AG10803 (cell line): ENCODE data around the gene JAKMIP1.

Source experiments
- DNase-seq: peaks from one replicate; pipeline ENCODE4 v3.0.0; 2010; ENCODE audit warnings: low read depth
- H3K4me3 ChIP-seq: 2 replicates; pipeline ENCODE4 v1.5.1; 2011; ENCODE audit warnings: mild to moderate bottlenecking, low read length, control low read depth
- TF ChIP-seq, protein P1 (sequence below): conservative IDR thresholded peaks from 2 replicates; pipeline ENCODE4 v1.5.1; 2011; ENCODE audit warnings: mild to moderate bottlenecking, low read length, control low read depth, inconsistent platforms

The JAKMIP1 gene

DNA sequence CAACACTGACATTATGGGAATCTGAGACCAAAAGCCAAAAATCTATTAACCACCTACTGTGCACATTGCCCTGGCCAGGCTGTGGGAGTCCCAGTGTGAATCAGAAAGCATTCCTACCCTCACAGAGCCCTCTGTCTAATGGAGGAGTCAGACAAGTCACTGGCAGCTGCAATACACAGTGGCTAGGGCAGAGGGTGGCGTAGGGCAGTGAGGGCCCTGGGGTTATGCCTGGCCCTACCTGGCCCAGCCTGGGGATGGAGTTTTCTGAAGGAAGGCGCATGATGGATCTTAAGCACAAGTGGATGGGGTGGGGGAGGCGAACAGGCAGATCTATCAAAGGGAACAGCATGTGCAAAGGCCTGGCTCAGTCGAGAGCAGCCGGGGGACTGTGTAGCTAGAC, 10.8 kb downstream of the JAKMIP1 start:
- no peak for DNase-seq
- H3K4me3 ChIP-seq, result no peak overlapping the region
- TF ChIP-seq, protein P1, sequence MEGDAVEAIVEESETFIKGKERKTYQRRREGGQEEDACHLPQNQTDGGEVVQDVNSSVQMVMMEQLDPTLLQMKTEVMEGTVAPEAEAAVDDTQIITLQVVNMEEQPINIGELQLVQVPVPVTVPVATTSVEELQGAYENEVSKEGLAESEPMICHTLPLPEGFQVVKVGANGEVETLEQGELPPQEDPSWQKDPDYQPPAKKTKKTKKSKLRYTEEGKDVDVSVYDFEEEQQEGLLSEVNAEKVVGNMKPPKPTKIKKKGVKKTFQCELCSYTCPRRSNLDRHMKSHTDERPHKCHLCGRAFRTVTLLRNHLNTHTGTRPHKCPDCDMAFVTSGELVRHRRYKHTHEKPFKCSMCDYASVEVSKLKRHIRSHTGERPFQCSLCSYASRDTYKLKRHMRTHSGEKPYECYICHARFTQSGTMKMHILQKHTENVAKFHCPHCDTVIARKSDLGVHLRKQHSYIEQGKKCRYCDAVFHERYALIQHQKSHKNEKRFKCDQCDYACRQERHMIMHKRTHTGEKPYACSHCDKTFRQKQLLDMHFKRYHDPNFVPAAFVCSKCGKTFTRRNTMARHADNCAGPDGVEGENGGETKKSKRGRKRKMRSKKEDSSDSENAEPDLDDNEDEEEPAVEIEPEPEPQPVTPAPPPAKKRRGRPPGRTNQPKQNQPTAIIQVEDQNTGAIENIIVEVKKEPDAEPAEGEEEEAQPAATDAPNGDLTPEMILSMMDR, result no peak

DNA sequence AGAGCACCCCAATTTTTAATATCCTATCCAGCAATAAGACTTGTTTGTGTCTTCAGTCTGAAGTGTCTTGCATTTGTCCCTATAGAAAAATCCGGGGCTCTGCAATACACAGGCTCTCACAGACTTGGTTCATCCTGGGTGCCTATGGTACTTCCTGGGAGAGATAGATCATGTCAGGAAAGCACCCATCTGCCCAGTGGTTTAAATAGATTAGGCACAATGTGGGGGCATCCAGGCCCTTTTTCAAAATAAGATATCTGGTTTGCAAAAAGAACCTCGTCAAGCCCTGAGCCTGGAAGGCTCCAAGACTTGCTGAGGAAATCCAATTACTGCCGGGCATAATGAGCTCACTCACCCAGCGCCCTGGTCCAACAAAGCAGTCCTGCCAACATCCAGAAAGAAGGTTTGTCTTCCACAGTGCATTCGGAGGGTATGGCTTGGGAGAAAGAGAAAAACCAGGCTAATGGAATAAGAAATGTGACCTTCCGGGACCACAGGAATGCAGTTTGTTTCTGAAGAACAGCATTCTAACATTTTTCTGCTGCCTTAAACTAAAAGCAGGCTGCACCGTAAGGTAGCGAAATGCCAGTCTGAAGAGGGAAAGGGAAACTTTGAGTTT, 11.6 kb downstream of the JAKMIP1 start:
- no peak overlapping the region for H3K4me3 ChIP-seq
- TF ChIP-seq, protein P1, result no peak

DNA sequence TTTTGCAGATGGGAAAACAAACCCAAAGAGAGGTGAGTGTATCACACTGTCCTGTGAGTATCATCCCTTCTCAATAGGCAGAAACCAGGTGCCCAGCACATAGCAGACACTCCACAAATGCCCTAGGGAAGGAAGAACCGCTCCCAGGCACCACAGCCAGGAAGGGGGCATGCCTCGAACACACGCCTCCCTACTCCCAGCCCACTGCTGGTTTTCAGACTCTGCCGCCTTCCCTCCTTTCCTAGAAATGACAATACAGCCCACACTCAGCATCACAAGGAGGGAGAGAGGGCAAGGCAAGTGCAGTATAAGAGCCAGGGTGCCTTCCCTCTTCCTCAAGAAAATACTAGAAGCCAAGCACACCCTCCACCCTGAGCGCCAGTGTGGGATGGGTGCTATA, 16.2 kb downstream of the JAKMIP1 start:
- TF ChIP-seq, protein P1, result no peak
- no peak for DNase-seq

More for the DNA sequence above, 11.6 kb downstream of the JAKMIP1 start:
- DNase-seq, result peak; percentile 17

GRCh38 chr4:6183740-6184139, 16.6 kb downstream of the JAKMIP1 start:
- TF ChIP-seq, protein P1, result no peak
- DNase-seq, result no peak
- H3K4me3 ChIP-seq, result no peak overlapping the region

More for the DNA sequence above, 16.2 kb downstream of the JAKMIP1 start:
- no peak overlapping the region for H3K4me3 ChIP-seq

GRCh38 chr4:6182376-6183280, 17.7 kb downstream of the JAKMIP1 start:
- TF ChIP-seq, protein P1, result no peak
- DNase-seq, result no peak
- no peak overlapping the region for H3K4me3 ChIP-seq

DNA sequence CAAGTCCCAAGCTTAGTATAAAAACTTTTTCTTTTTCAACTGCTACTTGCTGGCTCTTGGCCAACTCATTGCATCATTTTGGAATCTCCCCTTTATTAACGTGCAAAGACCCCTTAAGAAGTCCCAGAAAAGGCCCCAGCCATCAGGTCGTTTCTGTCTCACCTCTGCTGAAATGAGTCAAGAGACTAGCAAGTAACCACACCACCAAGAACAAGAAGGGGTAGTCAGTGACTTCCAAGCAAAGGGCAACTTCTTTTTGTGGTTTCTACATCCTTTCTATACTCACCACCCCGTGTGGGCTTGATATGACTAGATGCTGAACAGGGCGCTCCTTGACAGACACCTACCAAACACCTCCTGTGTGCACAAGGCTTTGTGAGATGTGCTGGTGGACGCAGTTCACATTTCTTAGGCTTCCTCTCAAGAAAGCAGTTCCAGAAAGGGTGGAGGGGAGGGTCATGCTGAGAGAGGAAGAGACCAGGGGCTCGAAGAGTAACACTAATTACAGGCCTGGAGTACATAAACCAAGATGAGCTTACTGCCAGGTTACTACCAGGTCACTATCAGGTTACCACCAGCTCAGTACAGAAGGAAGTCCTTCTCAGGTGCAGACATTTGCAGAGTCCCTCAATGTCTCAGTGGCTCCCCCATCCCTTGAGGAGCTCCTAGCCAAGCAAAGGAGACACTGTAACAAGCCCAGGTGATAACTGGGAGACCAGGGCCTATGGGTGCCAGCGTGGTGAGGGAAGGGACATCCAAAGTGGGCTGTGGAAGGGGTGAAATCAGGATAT, 19.3 kb downstream of the JAKMIP1 start:
- H3K4me3 ChIP-seq, result no peak overlapping the region
- DNase-seq, result no peak

More for the DNA sequence above, 19.3 kb downstream of the JAKMIP1 start:
- TF ChIP-seq, protein P1, result no peak
